DND-41 (cell line): Measurements from ENCODE around the gene MEAK7.

Source experiments
- CTCF ChIP-seq: IDR thresholded peaks from 2 replicates; pipeline ENCODE4 v1.5.1; 2012; ENCODE audit warnings: borderline replicate concordance, low read length, moderate library complexity, mild to moderate bottlenecking; ENCODE audit not compliant: poor library complexity, severe bottlenecking; ENCODE audit errors: extremely low read depth
- EZH2 ChIP-seq: IDR thresholded peaks from 3 replicates; pipeline ENCODE4 v1.6.1; 2012; ENCODE audit warnings: borderline replicate concordance, low read depth, mild to moderate bottlenecking, moderate library complexity, low read length, inconsistent platforms; ENCODE audit not compliant: severe bottlenecking

GRCh38 chr16:84475643-84476240, 28.7 kb downstream of the MEAK7 start:
- TF ChIP-seq CTCF (no peak), EZH2 (no peak)
